Astrocyte (in vitro differentiated cells and primary cell): ENCODE results near the gene TIGIT. TPM values are rescaled to one million over a fixed set of nuclear protein-coding genes. Genes with fewer than 3 reads are reported as not detected.

Source experiments
- DNase-seq: peaks from one replicate; pipeline ENCODE4 v3.0.0-alpha.2; 2010; ENCODE audit warnings: low read depth
- FAIRE-seq: peaks from 2 replicates; lab custom pipeline; 2011; peaks lifted over from hg19 to GRCh38; lab: Jason Lieb, UNC
- H2AFZ ChIP-seq: 2 replicates; pipeline ENCODE4 v1.6.0; 2012; ENCODE audit warnings: low read depth, low read length, inconsistent platforms
- H3K27ac ChIP-seq: 2 replicates; pipeline ENCODE4 v1.5.1; 2011; ENCODE audit warnings: low read depth, low read length, inconsistent platforms
- H3K27me3 ChIP-seq: 2 replicates; pipeline ENCODE4 v1.6.0; 2011; ENCODE audit warnings: low read length, inconsistent platforms; ENCODE audit not compliant: insufficient read depth
- H3K36me3 ChIP-seq: 2 replicates; pipeline ENCODE4 v1.5.1; 2011; ENCODE audit warnings: low read length, inconsistent platforms; ENCODE audit not compliant: insufficient read depth
- H3K4me1 ChIP-seq: 2 replicates; pipeline ENCODE4 v1.5.1; 2011; ENCODE audit warnings: low read length, inconsistent platforms; ENCODE audit not compliant: insufficient read depth
- H3K4me2 ChIP-seq: 2 replicates; pipeline ENCODE4 v1.6.0; 2012; ENCODE audit warnings: low read length, inconsistent platforms
- H3K4me3 ChIP-seq: 2 replicates; pipeline ENCODE4 v1.5.1; 2011; ENCODE audit warnings: low read depth, mild to moderate bottlenecking, low read length, inconsistent platforms; ENCODE audit not compliant: insufficient read depth
- H3K79me2 ChIP-seq: 2 replicates; pipeline ENCODE4 v1.6.0; 2012; ENCODE audit warnings: mild to moderate bottlenecking, low read length, inconsistent platforms; ENCODE audit not compliant: insufficient read depth
- H3K9ac ChIP-seq: 2 replicates; pipeline ENCODE4 v1.6.0; 2012; ENCODE audit warnings: mild to moderate bottlenecking, low read length, inconsistent platforms
- H3K9me3 ChIP-seq: 2 replicates; pipeline ENCODE4 v1.5.1; 2012; ENCODE audit warnings: low read depth, mild to moderate bottlenecking, low read length, inconsistent platforms; ENCODE audit not compliant: insufficient read depth
- H4K20me1 ChIP-seq: 2 replicates; pipeline ENCODE4 v1.6.0; 2012; ENCODE audit warnings: low read length, inconsistent platforms; ENCODE audit not compliant: insufficient read depth
- H3K27ac Mint-ChIP-seq: one replicate; pipeline ENCODE4 v1.8.0; 2021; ENCODE audit warnings: mild to moderate bottlenecking, mixed read lengths; ENCODE audit not compliant: unreplicated experiment
- H3K27me3 Mint-ChIP-seq: one replicate; pipeline ENCODE4 v1.8.0; 2021; ENCODE audit warnings: low read depth, mixed read lengths; ENCODE audit not compliant: unreplicated experiment
- H3K36me3 Mint-ChIP-seq: one replicate; pipeline ENCODE4 v1.8.0; 2021; ENCODE audit warnings: low read depth, mixed read lengths; ENCODE audit not compliant: unreplicated experiment
- H3K4me1 Mint-ChIP-seq: one replicate; pipeline ENCODE4 v1.8.0; 2021; ENCODE audit warnings: low read depth, mixed read lengths; ENCODE audit not compliant: unreplicated experiment
- H3K4me3 Mint-ChIP-seq: one replicate; pipeline ENCODE4 v1.8.0; 2021; ENCODE audit warnings: mild to moderate bottlenecking, moderate library complexity, mixed read lengths; ENCODE audit not compliant: unreplicated experiment
- H3K9me3 Mint-ChIP-seq: one replicate; pipeline ENCODE4 v1.8.0; 2021; ENCODE audit warnings: mild to moderate bottlenecking, mixed read lengths; ENCODE audit not compliant: unreplicated experiment
- EZH2 ChIP-seq: IDR thresholded peaks from 2 replicates; pipeline ENCODE4 v1.6.1; 2012; ENCODE audit warnings: mild to moderate bottlenecking, low read length, inconsistent platforms; ENCODE audit not compliant: insufficient read depth
- total RNA-seq: library from RNA; stranded (reverse); gene quantifications from 2 replicates; pipeline ENCODE4 v1.2.1, GENCODE V29; 2021
- TF ChIP-seq, protein P1 (sequence below): IDR thresholded peaks from 2 replicates; pipeline ENCODE4 v1.5.1; 2011; ENCODE audit warnings: low read depth, mild to moderate bottlenecking, inconsistent platforms, low read length, moderate library complexity; ENCODE audit not compliant: insufficient read depth

The TIGIT gene
- total RNA-seq, 1 donor from 2014 or later: not detected

DNA sequence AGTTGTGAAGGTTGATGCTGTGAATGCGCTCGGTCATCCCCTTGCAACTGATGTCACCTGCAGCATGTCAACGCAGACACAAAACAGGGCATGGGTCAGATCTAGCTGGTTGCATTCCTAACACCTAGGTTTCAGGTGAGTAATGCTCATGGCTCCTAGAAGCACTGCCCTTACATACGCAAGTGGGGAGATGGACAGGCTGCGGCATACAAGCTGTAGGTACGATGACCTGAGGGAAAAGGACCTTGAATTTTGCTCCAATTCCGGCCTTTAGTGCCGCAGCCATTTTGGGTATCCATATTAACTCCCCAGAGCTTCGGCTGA is 58.0 kb downstream of the TIGIT start:
- Histone ChIP-seq H3K9me3 (no peaks in the 10 kb centered on the region), H3K4me1 (no peaks in the 10 kb centered on the region), H4K20me1 (peaks cover 12% of the 10 kb centered on the region), H2AFZ (no peak overlapping the region), H3K4me3 (no peak overlapping the region), H3K79me2 (no peaks in the 10 kb centered on the region), H3K36me3 (no peaks in the 10 kb centered on the region), H3K27me3 (no peaks in the 10 kb centered on the region), H3K27ac (no peak overlapping the region), H3K9ac (no peak overlapping the region), H3K4me2 (no peak overlapping the region)
- H3K4me1 Mint-ChIP-seq: no peaks in the 10 kb centered on the region
- TF ChIP-seq, protein P1, sequence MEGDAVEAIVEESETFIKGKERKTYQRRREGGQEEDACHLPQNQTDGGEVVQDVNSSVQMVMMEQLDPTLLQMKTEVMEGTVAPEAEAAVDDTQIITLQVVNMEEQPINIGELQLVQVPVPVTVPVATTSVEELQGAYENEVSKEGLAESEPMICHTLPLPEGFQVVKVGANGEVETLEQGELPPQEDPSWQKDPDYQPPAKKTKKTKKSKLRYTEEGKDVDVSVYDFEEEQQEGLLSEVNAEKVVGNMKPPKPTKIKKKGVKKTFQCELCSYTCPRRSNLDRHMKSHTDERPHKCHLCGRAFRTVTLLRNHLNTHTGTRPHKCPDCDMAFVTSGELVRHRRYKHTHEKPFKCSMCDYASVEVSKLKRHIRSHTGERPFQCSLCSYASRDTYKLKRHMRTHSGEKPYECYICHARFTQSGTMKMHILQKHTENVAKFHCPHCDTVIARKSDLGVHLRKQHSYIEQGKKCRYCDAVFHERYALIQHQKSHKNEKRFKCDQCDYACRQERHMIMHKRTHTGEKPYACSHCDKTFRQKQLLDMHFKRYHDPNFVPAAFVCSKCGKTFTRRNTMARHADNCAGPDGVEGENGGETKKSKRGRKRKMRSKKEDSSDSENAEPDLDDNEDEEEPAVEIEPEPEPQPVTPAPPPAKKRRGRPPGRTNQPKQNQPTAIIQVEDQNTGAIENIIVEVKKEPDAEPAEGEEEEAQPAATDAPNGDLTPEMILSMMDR: no peak
- no peak for TF ChIP-seq EZH2
- no peak overlapping the region for H3K27ac Mint-ChIP-seq
- DNase-seq (no peak), FAIRE-seq (no peak)
- H3K9me3 Mint-ChIP-seq: no peaks in the 10 kb centered on the region
- no peaks in the 10 kb centered on the region for H3K27me3 Mint-ChIP-seq
- H3K4me3 Mint-ChIP-seq: no peak overlapping the region
- peaks cover 14% of the 10 kb centered on the region for H3K36me3 Mint-ChIP-seq

DNA sequence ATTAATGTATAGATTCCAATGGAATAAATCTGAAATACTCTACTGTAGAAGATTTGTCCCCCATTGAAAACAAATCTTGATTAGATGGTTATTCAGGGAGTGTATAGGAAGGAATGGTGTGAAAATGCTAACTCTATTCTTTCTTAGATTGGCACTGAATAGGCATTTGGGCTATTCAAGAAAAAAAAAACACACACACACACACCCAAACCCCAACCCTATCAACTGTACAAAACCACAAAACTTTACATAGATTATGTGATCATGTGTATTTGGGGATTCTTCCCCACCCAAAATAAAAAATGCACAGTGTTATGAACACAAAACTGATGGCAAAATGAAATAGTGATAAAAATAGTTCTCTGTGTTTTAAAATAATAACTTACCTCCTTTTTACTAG is 61.8 kb downstream of the TIGIT start:
- FAIRE-seq: no peak
- H3K27me3 ChIP-seq: no peaks in the 10 kb centered on the region
- no peak overlapping the region for H3K9ac ChIP-seq
- H3K4me3 Mint-ChIP-seq: no peak overlapping the region
- H3K4me2 ChIP-seq: no peak overlapping the region
- TF ChIP-seq, protein P1: no peak
- TF ChIP-seq EZH2: no peak
- H3K4me1 Mint-ChIP-seq: no peaks in the 10 kb centered on the region
- no peak overlapping the region for H3K27ac ChIP-seq
- H3K36me3 ChIP-seq: no peaks in the 10 kb centered on the region
- H2AFZ ChIP-seq: no peak overlapping the region
- H4K20me1 ChIP-seq: peaks cover 14% of the 10 kb centered on the region
- H3K4me3 ChIP-seq: no peak overlapping the region
- no peaks in the 10 kb centered on the region for H3K79me2 ChIP-seq
- no peak overlapping the region for H3K27ac Mint-ChIP-seq
- H3K9me3 ChIP-seq: no peaks in the 10 kb centered on the region
- DNase-seq: no peak
- no peaks in the 10 kb centered on the region for H3K27me3 Mint-ChIP-seq
- H3K4me1 ChIP-seq: no peaks in the 10 kb centered on the region
- H3K36me3 Mint-ChIP-seq: peaks cover 6% of the 10 kb centered on the region
- no peaks in the 10 kb centered on the region for H3K9me3 Mint-ChIP-seq

DNA sequence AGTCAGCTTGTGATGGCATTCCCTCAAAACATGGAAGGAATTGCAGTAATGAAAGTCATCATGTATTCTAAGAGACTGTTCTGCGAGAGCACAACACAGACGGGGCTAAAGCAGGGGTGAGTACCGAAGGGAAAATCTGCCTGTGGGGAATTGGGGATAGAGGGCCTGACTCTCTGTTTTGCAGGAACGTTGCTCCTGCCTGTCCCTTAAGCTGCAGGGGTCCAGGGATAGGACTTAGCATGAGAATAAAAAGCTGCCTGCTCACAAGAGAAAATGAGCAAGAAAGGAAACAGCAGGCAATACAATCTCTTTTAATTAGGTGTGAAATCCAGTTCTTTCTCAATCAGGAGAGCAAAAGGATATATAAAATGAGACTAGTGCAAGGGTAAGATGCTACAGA is 62.2 kb downstream of the TIGIT start:
- Histone ChIP-seq H3K27ac (no peak overlapping the region), H3K4me3 (no peak overlapping the region), H3K27me3 (no peaks in the 10 kb centered on the region), H2AFZ (no peak overlapping the region), H3K4me1 (no peaks in the 10 kb centered on the region), H3K4me2 (no peak overlapping the region), H3K9ac (no peak overlapping the region), H3K79me2 (no peaks in the 10 kb centered on the region), H4K20me1 (peaks cover 14% of the 10 kb centered on the region), H3K9me3 (no peaks in the 10 kb centered on the region), H3K36me3 (no peaks in the 10 kb centered on the region)
- no peaks in the 10 kb centered on the region for H3K27me3 Mint-ChIP-seq
- H3K9me3 Mint-ChIP-seq: no peaks in the 10 kb centered on the region
- H3K4me1 Mint-ChIP-seq: no peaks in the 10 kb centered on the region
- TF ChIP-seq EZH2: no peak
- TF ChIP-seq, protein P1: no peak
- H3K36me3 Mint-ChIP-seq: peaks cover 3% of the 10 kb centered on the region
- H3K4me3 Mint-ChIP-seq: no peak overlapping the region
- H3K27ac Mint-ChIP-seq: no peak overlapping the region
- DNase-seq (no peak), FAIRE-seq (no peak)
